HCT116 (cell line): Measurements from ENCODE around the gene IQCM. TPM values are rescaled to one million over a fixed set of nuclear protein-coding genes. Genes with fewer than 3 reads are reported as not detected.

ENCODE experiments used
- ATAC-seq: fragments of 200-7000 bp; cut with Tn5 transposase; 2 replicates; pipeline ENCODE4 v1.9.1; 2020; ENCODE audit warnings: mild to moderate bottlenecking, moderate library complexity
- BruUV-seq: library from RNA; stranded (reverse); fragments of 400-500 nt; replicated peaks from 2 replicates; lab custom pipeline; 2021; lab: Mats Ljungman, UMichigan
- CTCF ChIA-PET: fragments of 300-600 bp; sonication (Branson Sonifier 250); formaldehyde crosslinking; loops from one replicate; lab custom pipeline; 2021; ENCODE audit warnings: antibody characterized with exemption; lab: Charles Lee
- POLR2A ChIA-PET: fragments of 300-600, 350-600 bp; sonication (Branson Sonifier 250); formaldehyde crosslinking; loops from one replicate; lab custom pipeline; 2021; ENCODE audit warnings: antibody characterized with exemption; lab: Charles Lee
- RAD21 ChIA-PET, 2 experiments: fragments of 300-600 bp; sonication (Branson Sonifier 250); formaldehyde crosslinking; loops; one replicate each; lab custom pipeline; 2023; ENCODE audit warnings: low total read pairs in 2 of 2; ENCODE audit not compliant: uncharacterized antibody in 2 of 2, unreplicated experiment in 2 of 2, low non-redundant PET in 1 of 2; lab: Charles Lee
- DNase-seq: peaks from one replicate; pipeline ENCODE4 v3.0.0-alpha.2; 2010; ENCODE audit warnings: low read depth, low spot score
- H2AFZ ChIP-seq: fragments of 200-600 bp; shearing (Covaris generic), sonication (generic); 2 replicates; pipeline ENCODE4 v1.6.1; 2017; ENCODE audit warnings: low read depth, mixed run types, mixed read lengths, antibody characterized with exemption, low read length; ENCODE audit not compliant: poor library complexity, severe bottlenecking
- H3K27ac ChIP-seq: 2 replicates; pipeline ENCODE4 v1.5.1; 2012; ENCODE audit warnings: low read depth, low read length
- H3K27me3 ChIP-seq: fragments of 200-600 bp; sonication (generic); 2 replicates; pipeline ENCODE4 v1.6.1; 2016; ENCODE audit warnings: mixed run types, low read length, mixed read lengths; ENCODE audit not compliant: insufficient read depth
- H3K36me3 ChIP-seq, 2 experiments: fragments of 200-500 bp in 1 of 2; fragments of 200-600 bp in 1 of 2; sonication (Bioruptor generic) in 1 of 2; sonication (generic) in 1 of 2; 2 replicates each; pipeline versions ENCODE4 v1.5.1 to v1.6.1; 2014 to 2016; ENCODE audit warnings: low read length in 2 of 2, inconsistent platforms in 1 of 2, mixed read lengths in 1 of 2, mixed run types in 1 of 2; ENCODE audit not compliant: insufficient read depth in 2 of 2, control insufficient read depth in 1 of 2
- H3K4me1 ChIP-seq, 2 experiments: fragments of 200-600 bp in 1 of 2; sonication (generic) in 1 of 2; 2 replicates each; pipeline versions ENCODE4 v1.5.1 to v1.6.1; 2012 to 2017; ENCODE audit warnings: low read length in 2 of 2, inconsistent platforms in 1 of 2, mild to moderate bottlenecking in 1 of 2, mixed read lengths in 1 of 2, mixed run types in 1 of 2, moderate library complexity in 1 of 2; ENCODE audit not compliant: insufficient read depth in 2 of 2, control insufficient read depth in 1 of 2
- H3K4me2 ChIP-seq: fragments of 200-600 bp; sonication (generic); 2 replicates; pipeline ENCODE4 v1.6.1; 2017; ENCODE audit warnings: mixed run types, low read length, mixed read lengths
- H3K4me3 ChIP-seq, 2 experiments: fragments of 200-600 bp in 1 of 2; sonication (generic) in 1 of 2; replicated peaks in 1 of 2; 2 replicates each; pipeline ENCODE4 v1.5.1; 2011 to 2016; ENCODE audit warnings: low read length in 2 of 2, control low read depth in 1 of 2, low read depth in 1 of 2, mild to moderate bottlenecking in 1 of 2, mixed read lengths in 1 of 2, mixed run types in 1 of 2
- H3K79me2 ChIP-seq: fragments of 200-600 bp; sonication (generic); 2 replicates; pipeline ENCODE4 v1.6.1; 2017; ENCODE audit warnings: mild to moderate bottlenecking, mixed run types, low read length, moderate library complexity, mixed read lengths; ENCODE audit not compliant: insufficient read depth
- H3K9ac ChIP-seq: fragments of 200-600 bp; sonication (generic); 2 replicates; pipeline ENCODE4 v1.6.1; 2016; ENCODE audit warnings: low read length, mixed read lengths
- H3K9me2 ChIP-seq: fragments of 200-600 bp; sonication (generic), shearing (Covaris generic); 2 replicates; pipeline ENCODE4 v1.6.1; 2017; ENCODE audit warnings: mixed run types, mild to moderate bottlenecking, moderate library complexity; ENCODE audit not compliant: insufficient read depth
- H3K9me3 ChIP-seq, 2 experiments: fragments of 200-500 bp in 1 of 2; fragments of 200-600 bp in 1 of 2; sonication (Bioruptor generic) in 1 of 2; sonication (generic) in 1 of 2; 2 replicates each; pipeline ENCODE4 v1.6.1; 2014 to 2017; ENCODE audit warnings: low read length in 2 of 2, mixed read lengths in 2 of 2, inconsistent platforms in 1 of 2, low read depth in 1 of 2, mild to moderate bottlenecking in 1 of 2, mixed run types in 1 of 2, moderate library complexity in 1 of 2; ENCODE audit not compliant: control insufficient read depth in 1 of 2, insufficient read depth in 1 of 2
- H4K20me1 ChIP-seq: fragments of 200-600 bp; sonication (generic), shearing (Covaris generic); 2 replicates; pipeline ENCODE4 v1.6.1; 2017; ENCODE audit warnings: mixed run types, mild to moderate bottlenecking, moderate library complexity; ENCODE audit not compliant: insufficient read depth
- CBX3 ChIP-seq: IDR thresholded peaks from 2 replicates; pipeline ENCODE4 v1.6.1; 2012; ENCODE audit warnings: low read depth
- CEBPB ChIP-seq: IDR thresholded peaks from 2 replicates; pipeline ENCODE4 v1.6.1; 2012; ENCODE audit warnings: low read depth
- EGR1 ChIP-seq: IDR thresholded peaks from 2 replicates; pipeline ENCODE4 v1.6.1; 2012; ENCODE audit warnings: low read depth
- EZH2phosphoT487 ChIP-seq: fragments of 200-600 bp; IDR thresholded peaks from 2 replicates; pipeline ENCODE4 v1.6.1; 2018; ENCODE audit warnings: antibody characterized with exemption, borderline replicate concordance
- FOSL1 ChIP-seq: IDR thresholded peaks from 2 replicates; pipeline ENCODE4 v1.6.1; 2012; ENCODE audit warnings: low read depth
- RAD21 ChIP-seq: IDR thresholded peaks from 2 replicates; pipeline ENCODE4 v1.6.1; 2012; ENCODE audit warnings: low read depth, mild to moderate bottlenecking
- SIN3A ChIP-seq: IDR thresholded peaks from 2 replicates; pipeline ENCODE4 v1.6.1; 2012; ENCODE audit warnings: low read depth
- SRF ChIP-seq: IDR thresholded peaks from 2 replicates; pipeline ENCODE4 v1.6.1; 2012; ENCODE audit warnings: low read depth
- intact Hi-C: fragments of 100-400 bp; cut with micrococcal nuclease; formaldehyde crosslinking; loops from 2 replicates; pipeline ENCODE4 v1.10.0; 2022
- total RNA-seq: library from RNA; stranded (reverse); gene quantifications from one replicate; pipeline ENCODE4 v1.2.1, GENCODE V29; 2021; ENCODE audit not compliant: unreplicated experiment
- TF ChIP-seq, protein P1 (sequence below), 3 experiments: fragments of 200-600 bp in 1 of 3; sonication (generic) in 1 of 3; IDR thresholded peaks in 2 of 3; conservative IDR thresholded peaks in 1 of 3; 2 replicates each; pipeline ENCODE4 v1.5.1; 2012 to 2017; ENCODE audit warnings: low read depth in 2 of 3, low read length in 2 of 3, antibody characterized with exemption in 1 of 3, borderline replicate concordance in 1 of 3, control low read depth in 1 of 3, mild to moderate bottlenecking in 1 of 3, mixed read lengths in 1 of 3, mixed run types in 1 of 3, moderate library complexity in 1 of 3; ENCODE audit not compliant: insufficient read depth in 1 of 3
- TF ChIP-seq, protein P2 (sequence below): IDR thresholded peaks from 2 replicates; pipeline ENCODE4 v1.6.1; 2012
- TF ChIP-seq, protein P3 (sequence below): IDR thresholded peaks from 2 replicates; pipeline ENCODE4 v1.6.1; 2011; ENCODE audit warnings: mild to moderate bottlenecking, low read length, moderate library complexity; ENCODE audit not compliant: insufficient replicate concordance; ENCODE audit errors: extremely low read depth

Gene IQCM
- total RNA-seq, 1 experiment from 2014 or later: 0.20 TPM

DNA sequence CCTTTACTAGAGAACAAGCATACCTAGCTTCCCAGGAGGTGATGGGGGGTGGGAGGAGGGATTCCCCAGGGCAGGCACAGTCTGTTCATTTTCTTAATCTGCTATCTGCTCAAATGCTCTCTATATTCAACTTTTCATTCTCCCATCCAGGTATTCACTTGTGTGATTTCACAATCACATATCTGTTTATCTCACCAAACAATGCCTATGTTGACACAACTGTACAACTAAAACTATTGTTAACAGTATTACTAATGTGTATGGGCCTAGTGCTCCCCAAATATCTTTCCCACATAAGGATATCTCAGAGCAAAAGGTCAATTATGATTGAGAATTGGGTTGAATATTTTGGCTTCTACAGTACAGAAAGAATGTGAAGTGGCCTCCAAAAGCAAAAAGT is 210.8 kb downstream of the IQCM start:
- Histone ChIP-seq H3K4me1 (no peaks in the 10 kb centered on the region), H3K4me3 (no peak overlapping the region), H2AFZ (no peak overlapping the region), H3K4me2 (no peak overlapping the region), H3K27ac (no peak overlapping the region), H3K9me3 (no peaks in the 10 kb centered on the region), H3K36me3 (no peaks in the 10 kb centered on the region), H3K9me2 (no peaks in the 10 kb centered on the region), H3K79me2 (no peaks in the 10 kb centered on the region), H3K9ac (no peak overlapping the region), H4K20me1 (no peaks in the 10 kb centered on the region), H3K27me3 (no peaks in the 10 kb centered on the region)
- no peak for DNase-seq
- no TSS peak for BruUV-seq
- no peak for ATAC-seq
- TF ChIP-seq, protein P1, sequence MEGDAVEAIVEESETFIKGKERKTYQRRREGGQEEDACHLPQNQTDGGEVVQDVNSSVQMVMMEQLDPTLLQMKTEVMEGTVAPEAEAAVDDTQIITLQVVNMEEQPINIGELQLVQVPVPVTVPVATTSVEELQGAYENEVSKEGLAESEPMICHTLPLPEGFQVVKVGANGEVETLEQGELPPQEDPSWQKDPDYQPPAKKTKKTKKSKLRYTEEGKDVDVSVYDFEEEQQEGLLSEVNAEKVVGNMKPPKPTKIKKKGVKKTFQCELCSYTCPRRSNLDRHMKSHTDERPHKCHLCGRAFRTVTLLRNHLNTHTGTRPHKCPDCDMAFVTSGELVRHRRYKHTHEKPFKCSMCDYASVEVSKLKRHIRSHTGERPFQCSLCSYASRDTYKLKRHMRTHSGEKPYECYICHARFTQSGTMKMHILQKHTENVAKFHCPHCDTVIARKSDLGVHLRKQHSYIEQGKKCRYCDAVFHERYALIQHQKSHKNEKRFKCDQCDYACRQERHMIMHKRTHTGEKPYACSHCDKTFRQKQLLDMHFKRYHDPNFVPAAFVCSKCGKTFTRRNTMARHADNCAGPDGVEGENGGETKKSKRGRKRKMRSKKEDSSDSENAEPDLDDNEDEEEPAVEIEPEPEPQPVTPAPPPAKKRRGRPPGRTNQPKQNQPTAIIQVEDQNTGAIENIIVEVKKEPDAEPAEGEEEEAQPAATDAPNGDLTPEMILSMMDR (IDR thresholded peaks at IDR 0.05 in 2 of 3, conservative IDR thresholded peaks at IDR 0.05 in 1 of 3; ENCODE audit: borderline replicate concordance in 1 of 3, insufficient read depth in 1 of 3, low read depth in 2 of 3, low read length in 2 of 3): no peak
- TF ChIP-seq FOSL1 (no peak), SRF (no peak)
- TF ChIP-seq, protein P2, sequence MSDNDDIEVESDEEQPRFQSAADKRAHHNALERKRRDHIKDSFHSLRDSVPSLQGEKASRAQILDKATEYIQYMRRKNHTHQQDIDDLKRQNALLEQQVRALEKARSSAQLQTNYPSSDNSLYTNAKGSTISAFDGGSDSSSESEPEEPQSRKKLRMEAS: no peak
- intact Hi-C loops: no loop called here
- RAD21 ChIA-PET: no interaction called here
- CTCF ChIA-PET: no interaction called here
- POLR2A ChIA-PET: no interaction called here

DNA sequence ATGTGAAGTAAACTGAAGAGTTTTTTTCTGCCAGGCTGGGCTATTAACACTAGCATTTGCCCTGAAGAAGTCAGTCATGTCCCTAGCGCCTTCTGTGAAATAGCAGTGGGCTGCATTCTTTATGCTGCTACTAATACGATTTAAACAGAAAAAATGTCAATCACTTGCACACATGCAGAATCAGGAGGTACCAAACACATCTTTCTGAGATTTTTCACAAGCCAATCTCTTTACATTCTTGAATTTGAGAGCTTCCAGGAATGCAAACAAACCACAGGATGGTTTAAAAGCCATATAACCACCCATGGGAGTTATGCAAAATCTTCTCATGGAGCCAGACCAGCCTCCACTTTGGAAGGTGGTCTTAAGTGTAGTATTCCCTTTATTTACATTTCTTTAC is 220.1 kb downstream of the IQCM start:
- Histone ChIP-seq H3K79me2 (no peaks in the 10 kb centered on the region), H3K9ac (no peak overlapping the region), H3K27me3 (no peaks in the 10 kb centered on the region), H3K4me3 (no peak overlapping the region), H3K9me3 (no peaks in the 10 kb centered on the region), H3K36me3 (no peaks in the 10 kb centered on the region), H2AFZ (no peak overlapping the region), H4K20me1 (no peaks in the 10 kb centered on the region), H3K27ac (no peak overlapping the region), H3K4me2 (no peak overlapping the region), H3K9me2 (no peaks in the 10 kb centered on the region), H3K4me1 (no peaks in the 10 kb centered on the region)
- intact Hi-C loops: no loop called here
- POLR2A ChIA-PET: no interaction called here
- DNase-seq (no peak), ATAC-seq (no peak)
- no TSS peak for BruUV-seq
- RAD21 ChIA-PET: no interaction called here
- CTCF ChIA-PET: no interaction called here
- TF ChIP-seq EZH2phosphoT487: no peak
- TF ChIP-seq CBX3: no peak
- TF ChIP-seq RAD21: no peak
- TF ChIP-seq EGR1: no peak
- TF ChIP-seq SIN3A: no peak
- TF ChIP-seq, protein P3, sequence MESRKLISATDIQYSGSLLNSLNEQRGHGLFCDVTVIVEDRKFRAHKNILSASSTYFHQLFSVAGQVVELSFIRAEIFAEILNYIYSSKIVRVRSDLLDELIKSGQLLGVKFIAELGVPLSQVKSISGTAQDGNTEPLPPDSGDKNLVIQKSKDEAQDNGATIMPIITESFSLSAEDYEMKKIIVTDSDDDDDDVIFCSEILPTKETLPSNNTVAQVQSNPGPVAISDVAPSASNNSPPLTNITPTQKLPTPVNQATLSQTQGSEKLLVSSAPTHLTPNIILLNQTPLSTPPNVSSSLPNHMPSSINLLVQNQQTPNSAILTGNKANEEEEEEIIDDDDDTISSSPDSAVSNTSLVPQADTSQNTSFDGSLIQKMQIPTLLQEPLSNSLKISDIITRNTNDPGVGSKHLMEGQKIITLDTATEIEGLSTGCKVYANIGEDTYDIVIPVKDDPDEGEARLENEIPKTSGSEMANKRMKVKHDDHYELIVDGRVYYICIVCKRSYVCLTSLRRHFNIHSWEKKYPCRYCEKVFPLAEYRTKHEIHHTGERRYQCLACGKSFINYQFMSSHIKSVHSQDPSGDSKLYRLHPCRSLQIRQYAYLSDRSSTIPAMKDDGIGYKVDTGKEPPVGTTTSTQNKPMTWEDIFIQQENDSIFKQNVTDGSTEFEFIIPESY: no peak
- no peak for TF ChIP-seq FOSL1
- TF ChIP-seq CEBPB: no peak
